ENCODE results near the gene KNOP1. TPM values are rescaled to one million over a fixed set of nuclear protein-coding genes. Genes with fewer than 3 reads are reported as not detected.
"Not testable (repeated sequence)": the region's sequence is repeated elsewhere in the genome, so short reads cannot be mapped to it uniquely, and the experiment has no call there.

Gene KNOP1
- total and polyA plus RNA-seq, 3 experiments from 2014 or later, result 11.0 to 32.3 (median 30.7) TPM

DNA sequence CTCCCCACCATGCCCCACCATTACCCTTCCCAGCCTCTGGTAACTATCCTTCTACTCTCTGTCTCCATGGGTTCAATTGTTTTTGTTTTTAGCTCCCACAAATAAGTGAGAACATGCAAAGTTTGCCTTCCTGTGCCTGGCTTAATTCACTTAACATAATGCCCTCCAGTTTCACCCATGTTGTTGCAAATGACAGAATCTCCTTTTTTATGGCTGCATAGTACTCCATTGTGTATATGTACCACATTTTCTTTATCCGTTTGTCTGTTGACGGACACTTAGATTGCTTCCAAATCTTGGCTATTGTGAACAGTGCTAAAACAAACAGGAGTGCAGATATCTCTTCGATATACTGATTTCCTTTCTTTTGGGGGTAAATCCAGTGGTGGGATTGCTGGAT is 52.7 kb downstream of the KNOP1 start:
- H3K9me3 Mint-ChIP-seq; H3K27me3 Mint-ChIP-seq; CTCF ChIA-PET; H3K27me3 ChIP-seq (ENCODE audit: insufficient read depth, low read length, poor library complexity, severe bottlenecking); POLR2A ChIA-PET; H3K36me3 ChIP-seq (ENCODE audit: insufficient read depth, low read length); H3K4me3 Mint-ChIP-seq; H3K4me1 ChIP-seq (ENCODE audit: insufficient read depth, low read length); H3K4me1 Mint-ChIP-seq; H3K27ac Mint-ChIP-seq; H3K4me3 ChIP-seq (ENCODE audit: low read length); H3K27ac ChIP-seq (ENCODE audit: low read depth, low read length); DNase-seq; H3K9me3 ChIP-seq (ENCODE audit: low read length): not testable (repeated sequence)
- H3K36me3 Mint-ChIP-seq, result peaks cover 30 to 62% (median 33%) of the 10 kb centered on the region in 3 donors

DNA sequence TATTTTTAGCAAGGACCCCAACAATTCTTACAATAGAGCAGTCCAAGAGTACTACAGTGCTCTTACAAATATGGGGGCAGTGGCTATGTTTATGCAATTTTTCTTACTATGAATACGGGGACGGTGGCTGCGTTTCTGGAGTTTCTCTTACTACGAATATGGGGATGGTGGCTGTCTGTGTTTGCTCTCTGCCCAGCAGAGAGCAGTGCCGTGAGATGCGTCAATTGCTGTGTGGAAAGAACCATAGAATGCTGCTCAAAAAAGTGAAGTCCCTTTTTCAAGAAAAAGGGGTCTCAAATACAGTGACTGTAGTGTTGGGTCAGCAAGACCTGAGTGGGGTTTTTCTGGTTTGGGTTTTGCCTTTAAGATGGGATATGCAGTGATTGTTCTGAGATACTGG is 53.9 kb downstream of the KNOP1 start:
- CTCF ChIA-PET, result no interaction called here
- POLR2A ChIA-PET, result no interaction called here
- Mint-ChIP-seq H3K36me3 (peaks cover 28 to 61% (median 30%) of the 10 kb centered on the region in 3 donors), H3K27ac (peak overlapping the region in 1 of 8 donors; percentile 68), H3K4me3 (no peak overlapping the region), H3K9me3 (peaks cover 0 to 5% (median 4%) of the 10 kb centered on the region in 5 donors), H3K27me3 (no peaks in the 10 kb centered on the region), H3K4me1 (no peaks in the 10 kb centered on the region)
- H3K27ac ChIP-seq (ENCODE audit: low read depth, low read length), result no peak overlapping the region
- H3K9me3 ChIP-seq (ENCODE audit: low read length), result no peaks in the 10 kb centered on the region
- no peak for DNase-seq
- no peaks in the 10 kb centered on the region for H3K4me1 ChIP-seq (ENCODE audit: insufficient read depth, low read length)
- no peak overlapping the region for H3K4me3 ChIP-seq (ENCODE audit: low read length)
- H3K27me3 ChIP-seq (ENCODE audit: insufficient read depth, low read length, poor library complexity, severe bottlenecking), result no peaks in the 10 kb centered on the region
- H3K36me3 ChIP-seq (ENCODE audit: insufficient read depth, low read length), result no peaks in the 10 kb centered on the region

GRCh38 chr16:19662351-19662750 is 55.7 kb downstream of the KNOP1 start:
- Histone ChIP-seq H3K4me1 (ENCODE audit: insufficient read depth, low read length) (no peaks in the 10 kb centered on the region), H3K27me3 (ENCODE audit: insufficient read depth, low read length, poor library complexity, severe bottlenecking) (no peaks in the 10 kb centered on the region), H3K27ac (ENCODE audit: low read depth, low read length) (no peak overlapping the region), H3K9me3 (ENCODE audit: low read length) (no peaks in the 10 kb centered on the region), H3K4me3 (ENCODE audit: low read length) (no peak overlapping the region), H3K36me3 (ENCODE audit: insufficient read depth, low read length) (no peaks in the 10 kb centered on the region)
- no peak overlapping the region for H3K4me3 Mint-ChIP-seq
- H3K27ac Mint-ChIP-seq, result no peak overlapping the region
- no peaks in the 10 kb centered on the region for H3K4me1 Mint-ChIP-seq
- peaks cover 0 to 5% (median 4%) of the 10 kb centered on the region in 5 donors for H3K9me3 Mint-ChIP-seq
- no peak for DNase-seq
- CTCF ChIA-PET, result interaction anchor here (1.2 kb wide), 1 partner anchor 245 kb away, joined by 3 read pairs; no protein-coding TSS in a partner anchor
- no peaks in the 10 kb centered on the region for H3K27me3 Mint-ChIP-seq
- POLR2A ChIA-PET, result no interaction called here
- peaks cover 27 to 63% (median 29%) of the 10 kb centered on the region in 3 donors for H3K36me3 Mint-ChIP-seq

DNA sequence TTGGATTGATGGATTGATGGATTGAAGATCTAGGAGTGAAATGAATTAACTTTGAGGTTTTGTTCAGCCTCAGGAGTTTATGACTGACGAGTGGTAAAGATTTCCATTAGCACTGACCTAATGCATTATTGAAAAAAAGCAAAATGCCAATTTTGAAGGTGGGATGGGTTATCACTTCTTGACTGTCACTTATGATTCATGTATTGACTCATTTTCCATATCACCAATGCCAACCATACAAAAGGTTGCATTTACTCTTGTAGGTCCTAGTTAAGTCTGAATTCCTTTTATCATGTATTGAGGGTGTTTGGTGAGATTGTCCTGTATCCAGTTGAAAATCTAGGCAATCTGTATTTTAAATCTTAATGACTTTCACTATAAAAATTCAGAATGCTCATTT is 57.6 kb downstream of the KNOP1 start:
- Histone ChIP-seq H3K36me3 (ENCODE audit: insufficient read depth, low read length) (no peaks in the 10 kb centered on the region), H3K4me3 (ENCODE audit: low read length) (no peak overlapping the region), H3K27me3 (ENCODE audit: insufficient read depth, low read length, poor library complexity, severe bottlenecking) (no peaks in the 10 kb centered on the region), H3K9me3 (ENCODE audit: low read length) (no peaks in the 10 kb centered on the region), H3K27ac (ENCODE audit: low read depth, low read length) (no peak overlapping the region), H3K4me1 (ENCODE audit: insufficient read depth, low read length) (no peaks in the 10 kb centered on the region)
- Mint-ChIP-seq H3K27me3 (no peaks in the 10 kb centered on the region), H3K4me3 (no peak overlapping the region), H3K36me3 (peaks cover 17 to 63% (median 35%) of the 10 kb centered on the region in 3 donors), H3K4me1 (no peaks in the 10 kb centered on the region), H3K27ac (peak overlapping the region in 1 of 8 donors; percentile 76), H3K9me3 (peaks cover 0 to 4% (median 3%) of the 10 kb centered on the region in 5 donors)
- POLR2A ChIA-PET, result no interaction called here
- no peak for DNase-seq
- CTCF ChIA-PET, result no interaction called here

- Histone ChIP-seq H3K27me3 (ENCODE audit: insufficient read depth, low read length, poor library complexity, severe bottlenecking) (no peaks in the 10 kb centered on the region), H3K4me1 (ENCODE audit: insufficient read depth, low read length) (no peaks in the 10 kb centered on the region), H3K36me3 (ENCODE audit: insufficient read depth, low read length) (no peaks in the 10 kb centered on the region), H3K27ac (ENCODE audit: low read depth, low read length) (no peak overlapping the region), H3K4me3 (ENCODE audit: low read length) (no peak overlapping the region), H3K9me3 (ENCODE audit: low read length) (no peaks in the 10 kb centered on the region)
- Mint-ChIP-seq H3K9me3 (no peaks in the 10 kb centered on the region), H3K4me1 (no peaks in the 10 kb centered on the region), H3K27ac (no peak overlapping the region), H3K36me3 (peaks cover 12 to 67% (median 32%) of the 10 kb centered on the region in 3 donors), H3K27me3 (no peaks in the 10 kb centered on the region), H3K4me3 (no peak overlapping the region)
- DNase-seq, result no peak
- ChIA-PET POLR2A (no interaction called here), CTCF (no interaction called here)
These were observed 58.5 kb downstream of the KNOP1 start for GRCh38 chr16:19659554-19659953.

GRCh38 chr16:19657831-19658230 is 60.2 kb downstream of the KNOP1 start:
- ChIA-PET CTCF (interaction anchor here (0.8 kb wide), 1 partner anchor 52 kb away, joined by 3 read pairs; no protein-coding TSS in a partner anchor), POLR2A (no interaction called here)
- Histone ChIP-seq H3K27me3 (ENCODE audit: insufficient read depth, low read length, poor library complexity, severe bottlenecking) (no peaks in the 10 kb centered on the region), H3K4me1 (ENCODE audit: insufficient read depth, low read length) (no peaks in the 10 kb centered on the region), H3K27ac (ENCODE audit: low read depth, low read length) (no peak overlapping the region), H3K36me3 (ENCODE audit: insufficient read depth, low read length) (peaks cover 11% of the 10 kb centered on the region), H3K9me3 (ENCODE audit: low read length) (no peaks in the 10 kb centered on the region), H3K4me3 (ENCODE audit: low read length) (no peak overlapping the region)
- Mint-ChIP-seq H3K9me3 (no peaks in the 10 kb centered on the region), H3K27me3 (no peaks in the 10 kb centered on the region), H3K4me1 (no peaks in the 10 kb centered on the region), H3K36me3 (peaks cover 10 to 77% (median 37%) of the 10 kb centered on the region in 3 donors), H3K27ac (no peak overlapping the region), H3K4me3 (no peak overlapping the region)
- DNase-seq, result no peak

DNA sequence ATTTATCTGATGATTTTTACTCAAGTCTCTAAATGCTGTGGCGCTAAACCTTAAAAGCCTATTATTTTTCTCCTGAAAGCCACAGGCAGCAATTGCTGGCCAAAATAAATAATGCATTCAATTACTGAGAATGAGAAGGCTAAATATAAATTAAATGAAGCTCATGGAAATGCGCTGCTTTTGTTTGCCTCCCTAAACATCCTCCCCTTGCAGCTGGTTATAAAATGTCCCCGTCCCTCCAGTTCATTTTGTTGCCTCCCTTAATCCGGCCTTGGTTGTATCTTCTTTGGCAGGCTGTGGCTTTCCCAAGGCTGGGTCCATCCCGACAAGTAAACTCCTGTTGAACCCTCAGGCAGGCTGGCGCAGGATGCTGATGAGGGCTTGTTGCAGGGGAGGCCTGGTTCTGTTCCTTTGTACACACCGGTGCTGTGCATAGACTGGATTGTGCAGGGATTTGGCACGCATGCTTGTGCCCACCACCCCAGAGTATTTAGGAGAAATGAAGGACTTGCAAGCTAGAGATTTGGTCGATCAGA is 62.7 kb downstream of the KNOP1 start:
- no peaks in the 10 kb centered on the region for H3K9me3 ChIP-seq (ENCODE audit: low read length)
- no peak for DNase-seq
- Mint-ChIP-seq H3K4me3 (no peak overlapping the region), H3K27ac (peak overlapping the region in 2 of 8 donors; percentile 44 to 86), H3K4me1 (no peaks in the 10 kb centered on the region), H3K27me3 (no peaks in the 10 kb centered on the region), H3K9me3 (no peaks in the 10 kb centered on the region), H3K36me3 (peaks cover 11 to 83% (median 45%) of the 10 kb centered on the region in 3 donors)
- ChIA-PET CTCF (no interaction called here), POLR2A (no interaction called here)
- H3K4me1 ChIP-seq (ENCODE audit: insufficient read depth, low read length), result no peaks in the 10 kb centered on the region
- H3K4me3 ChIP-seq (ENCODE audit: low read length), result no peak overlapping the region
- peaks cover 20% of the 10 kb centered on the region for H3K36me3 ChIP-seq (ENCODE audit: insufficient read depth, low read length)
- H3K27me3 ChIP-seq (ENCODE audit: insufficient read depth, low read length, poor library complexity, severe bottlenecking), result no peaks in the 10 kb centered on the region
- H3K27ac ChIP-seq (ENCODE audit: low read depth, low read length), result no peak overlapping the region

DNA sequence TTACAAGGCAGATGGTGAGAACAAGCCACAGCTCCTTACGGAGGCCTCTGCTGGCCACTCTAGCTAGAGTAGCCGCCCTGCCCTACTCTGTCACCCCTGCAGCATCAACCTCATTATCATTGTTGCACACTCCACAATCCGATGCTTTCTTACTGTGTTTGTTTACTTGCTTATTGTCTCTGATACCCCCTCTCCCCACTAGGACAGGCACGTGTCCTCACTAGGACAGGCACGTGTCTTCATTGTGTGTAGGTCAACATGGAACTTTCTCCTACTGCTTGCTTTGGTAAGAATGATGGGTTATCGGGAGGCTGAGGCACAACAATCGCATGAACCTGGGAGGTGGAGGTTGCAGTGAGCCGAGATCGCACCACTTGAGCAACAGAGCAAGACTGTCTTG is 63.9 kb downstream of the KNOP1 start:
- Mint-ChIP-seq H3K27ac (peak overlapping the region in 2 of 8 donors; percentile 21 to 59), H3K4me1 (no peaks in the 10 kb centered on the region), H3K9me3 (no peaks in the 10 kb centered on the region), H3K36me3 (peaks cover 11 to 87% (median 40%) of the 10 kb centered on the region in 3 donors), H3K27me3 (no peaks in the 10 kb centered on the region), H3K4me3 (no peak overlapping the region)
- no peak overlapping the region for H3K4me3 ChIP-seq (ENCODE audit: low read length)
- no peaks in the 10 kb centered on the region for H3K4me1 ChIP-seq (ENCODE audit: insufficient read depth, low read length)
- no peak overlapping the region for H3K27ac ChIP-seq (ENCODE audit: low read depth, low read length)
- H3K27me3 ChIP-seq (ENCODE audit: insufficient read depth, low read length, poor library complexity, severe bottlenecking), result no peaks in the 10 kb centered on the region
- no peaks in the 10 kb centered on the region for H3K9me3 ChIP-seq (ENCODE audit: low read length)
- ChIA-PET POLR2A (no interaction called here), CTCF (interaction anchor here (1.0 kb wide), 1 partner anchor 24 kb away, joined by 3 read pairs; no protein-coding TSS in a partner anchor)
- H3K36me3 ChIP-seq (ENCODE audit: insufficient read depth, low read length), result peaks cover 20% of the 10 kb centered on the region
- no peak for DNase-seq
